Measurements from ENCODE around the gene ZFYVE26.

ZFYVE26 gene

GRCh38 chr14:67784244-67784823, 32.1 kb downstream of the ZFYVE26 start:
- no peak overlapping the region for H3K4me3 Mint-ChIP-seq
- H3K4me1 Mint-ChIP-seq = peaks cover 0 to 6% of the 10 kb centered on the region in 2 donors
- H3K9me3 Mint-ChIP-seq = no peaks in the 10 kb centered on the region
- H3K27me3 Mint-ChIP-seq = no peaks in the 10 kb centered on the region
- DNase-seq = no peak
- ATAC-seq (replicated peaks) = no peak
- H3K27ac Mint-ChIP-seq = no peak overlapping the region
- H3K36me3 Mint-ChIP-seq = peaks cover 69 to 85% of the 10 kb centered on the region in 2 donors

GRCh38 chr14:67782090-67782489, 34.3 kb downstream of the ZFYVE26 start:
- DNase-seq = no peak
- Mint-ChIP-seq H3K4me1 (peaks cover 0 to 6% of the 10 kb centered on the region in 2 donors), H3K27me3 (no peaks in the 10 kb centered on the region), H3K4me3 (no peak overlapping the region), H3K36me3 (peaks cover 63 to 73% of the 10 kb centered on the region in 2 donors), H3K9me3 (no peaks in the 10 kb centered on the region), H3K27ac (no peak overlapping the region)
- ATAC-seq (replicated peaks) = no peak

GRCh38 chr14:67778792-67779191, 37.6 kb downstream of the ZFYVE26 start:
- Mint-ChIP-seq H3K27ac (no peak overlapping the region), H3K27me3 (no peaks in the 10 kb centered on the region), H3K4me3 (no peak overlapping the region), H3K9me3 (no peaks in the 10 kb centered on the region), H3K36me3 (peaks cover 64 to 69% of the 10 kb centered on the region in 2 donors), H3K4me1 (peaks cover 0 to 6% of the 10 kb centered on the region in 2 donors)
- no peak for DNase-seq
- ATAC-seq (replicated peaks) = no peak

GRCh38 chr14:67776653-67777322, 39.6 kb downstream of the ZFYVE26 start:
- H3K4me1 Mint-ChIP-seq = no peaks in the 10 kb centered on the region
- H3K4me3 Mint-ChIP-seq = no peak overlapping the region
- ATAC-seq (replicated peaks) = no peak
- H3K9me3 Mint-ChIP-seq = no peaks in the 10 kb centered on the region
- no peak for DNase-seq
- H3K27ac Mint-ChIP-seq = no peak overlapping the region
- peaks cover 65 to 69% of the 10 kb centered on the region in 2 donors for H3K36me3 Mint-ChIP-seq
- H3K27me3 Mint-ChIP-seq = no peaks in the 10 kb centered on the region

- H3K36me3 Mint-ChIP-seq = peaks cover 59 to 67% of the 10 kb centered on the region in 2 donors
- no peaks in the 10 kb centered on the region for H3K4me1 Mint-ChIP-seq
- no peak overlapping the region for H3K4me3 Mint-ChIP-seq
- ATAC-seq (replicated peaks) (no peak), DNase-seq (no peak)
- H3K9me3 Mint-ChIP-seq = no peaks in the 10 kb centered on the region
- H3K27ac Mint-ChIP-seq = no peak overlapping the region
- H3K27me3 Mint-ChIP-seq = no peaks in the 10 kb centered on the region
Observed at GRCh38 chr14:67773844-67774377, 42.5 kb downstream of the ZFYVE26 start.

GRCh38 chr14:67768219-67768618, 48.2 kb downstream of the ZFYVE26 start:
- Mint-ChIP-seq H3K36me3 (peaks cover 55 to 70% of the 10 kb centered on the region in 2 donors), H3K27ac (no peak overlapping the region), H3K9me3 (no peaks in the 10 kb centered on the region), H3K27me3 (no peaks in the 10 kb centered on the region), H3K4me1 (peaks cover 11 to 17% of the 10 kb centered on the region in 2 donors), H3K4me3 (no peak overlapping the region)
- ATAC-seq (replicated peaks) (no peak), DNase-seq (no peak)

GRCh38 chr14:67766035-67766680, 50.2 kb downstream of the ZFYVE26 start:
- H3K27me3 Mint-ChIP-seq = no peaks in the 10 kb centered on the region

GRCh38 chr14:67765192-67765834, 51.1 kb downstream of the ZFYVE26 start:
- no peak overlapping the region for H3K27ac Mint-ChIP-seq
- peaks cover 11 to 17% of the 10 kb centered on the region in 2 donors for H3K4me1 Mint-ChIP-seq
- H3K9me3 Mint-ChIP-seq = no peaks in the 10 kb centered on the region
- no peaks in the 10 kb centered on the region for H3K27me3 Mint-ChIP-seq
- ATAC-seq (replicated peaks) (no peak), DNase-seq (no peak)
- no peak overlapping the region for H3K4me3 Mint-ChIP-seq
- peaks cover 50 to 70% of the 10 kb centered on the region in 2 donors for H3K36me3 Mint-ChIP-seq

More at GRCh38 chr14:67766035-67766680, 50.2 kb downstream of the ZFYVE26 start:
- peak overlapping the region; percentile 37 for H3K27ac Mint-ChIP-seq
- peaks cover 11 to 17% of the 10 kb centered on the region in 2 donors for H3K4me1 Mint-ChIP-seq
- no peaks in the 10 kb centered on the region for H3K9me3 Mint-ChIP-seq
- ATAC-seq (replicated peaks) = peak; percentile 70 to 77
- H3K4me3 Mint-ChIP-seq = no peak overlapping the region
- DNase-seq = no peak
- H3K36me3 Mint-ChIP-seq = peaks cover 47 to 64% of the 10 kb centered on the region in 2 donors

- no peaks in the 10 kb centered on the region for H3K27me3 Mint-ChIP-seq
- peaks cover 11 to 17% of the 10 kb centered on the region in 2 donors for H3K4me1 Mint-ChIP-seq
- no peak for DNase-seq
- peak overlapping the region; percentile 9 for H3K27ac Mint-ChIP-seq
- no peak for ATAC-seq (replicated peaks)
- peaks cover 50 to 70% of the 10 kb centered on the region in 2 donors for H3K36me3 Mint-ChIP-seq
- H3K4me3 Mint-ChIP-seq = no peak overlapping the region
- H3K9me3 Mint-ChIP-seq = no peaks in the 10 kb centered on the region
Observed at GRCh38 chr14:67764496-67764895, 51.9 kb downstream of the ZFYVE26 start.

GRCh38 chr14:67763158-67763822, 53.1 kb downstream of the ZFYVE26 start:
- ATAC-seq (replicated peaks) = no peak
- Mint-ChIP-seq H3K36me3 (peaks cover 46 to 65% of the 10 kb centered on the region in 2 donors), H3K9me3 (no peaks in the 10 kb centered on the region), H3K4me3 (no peak overlapping the region), H3K27ac (no peak overlapping the region), H3K4me1 (peaks cover 11 to 17% of the 10 kb centered on the region in 2 donors), H3K27me3 (no peaks in the 10 kb centered on the region)
- no peak for DNase-seq

GRCh38 chr14:67762051-67762450, 54.3 kb downstream of the ZFYVE26 start:
- no peak overlapping the region for H3K27ac Mint-ChIP-seq
- no peaks in the 10 kb centered on the region for H3K9me3 Mint-ChIP-seq
- peaks cover 40 to 65% of the 10 kb centered on the region in 2 donors for H3K36me3 Mint-ChIP-seq
- no peak overlapping the region for H3K4me3 Mint-ChIP-seq
- peaks cover 6 to 11% of the 10 kb centered on the region in 2 donors for H3K4me1 Mint-ChIP-seq
- ATAC-seq (replicated peaks) = no peak
- no peaks in the 10 kb centered on the region for H3K27me3 Mint-ChIP-seq
- no peak for DNase-seq

GRCh38 chr14:67759916-67760315, 56.5 kb downstream of the ZFYVE26 start:
- ATAC-seq (replicated peaks) (no peak), DNase-seq (no peak)
- Mint-ChIP-seq H3K4me3 (no peak overlapping the region), H3K27me3 (no peaks in the 10 kb centered on the region), H3K27ac (no peak overlapping the region), H3K36me3 (peaks cover 42 to 71% of the 10 kb centered on the region in 2 donors), H3K9me3 (no peaks in the 10 kb centered on the region), H3K4me1 (no peaks in the 10 kb centered on the region)

- DNase-seq (no peak), ATAC-seq (replicated peaks) (no peak)
- H3K36me3 Mint-ChIP-seq = peaks cover 52 to 79% of the 10 kb centered on the region in 2 donors
- no peak overlapping the region for H3K27ac Mint-ChIP-seq
- H3K4me1 Mint-ChIP-seq = no peaks in the 10 kb centered on the region
- no peaks in the 10 kb centered on the region for H3K27me3 Mint-ChIP-seq
- H3K4me3 Mint-ChIP-seq = peak overlapping the region in 1 of 2 donors; percentile 3
- H3K9me3 Mint-ChIP-seq = no peaks in the 10 kb centered on the region
Observed at GRCh38 chr14:67757175-67757574, 59.2 kb downstream of the ZFYVE26 start.

- no peak overlapping the region for H3K4me3 Mint-ChIP-seq
- peaks cover 59 to 83% of the 10 kb centered on the region in 2 donors for H3K36me3 Mint-ChIP-seq
- no peaks in the 10 kb centered on the region for H3K4me1 Mint-ChIP-seq
- ATAC-seq (replicated peaks) (no peak), DNase-seq (no peak)
- no peaks in the 10 kb centered on the region for H3K9me3 Mint-ChIP-seq
- no peak overlapping the region for H3K27ac Mint-ChIP-seq
- no peaks in the 10 kb centered on the region for H3K27me3 Mint-ChIP-seq
Observed at GRCh38 chr14:67756496-67756895, 59.9 kb downstream of the ZFYVE26 start.

All from stimulated activated naive B cell treated with anti-CD40 and anti-IgM and Interleukin-4, amounts not matched to agents 10 μg/mL and 1 μg/mL and 100 μg/mL, for 72 hours (primary cell).